HG02763 (cell line): ENCODE data around the gene SMIM8.
"Not testable (repeated sequence)": the region's sequence is repeated elsewhere in the genome, so short reads cannot be mapped to it uniquely, and the experiment has no call there.

ENCODE experiments used
- ATAC-seq: cut with Tn5 transposase; IDR thresholded peaks from one replicate; pipeline ENCODE4 v1.9.1; 2021; ENCODE audit warnings: mild to moderate bottlenecking, moderate library complexity; ENCODE audit not compliant: unreplicated experiment

Gene SMIM8, protein sequence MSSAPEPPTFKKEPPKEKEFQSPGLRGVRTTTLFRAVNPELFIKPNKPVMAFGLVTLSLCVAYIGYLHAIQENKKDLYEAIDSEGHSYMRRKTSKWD

DNA sequence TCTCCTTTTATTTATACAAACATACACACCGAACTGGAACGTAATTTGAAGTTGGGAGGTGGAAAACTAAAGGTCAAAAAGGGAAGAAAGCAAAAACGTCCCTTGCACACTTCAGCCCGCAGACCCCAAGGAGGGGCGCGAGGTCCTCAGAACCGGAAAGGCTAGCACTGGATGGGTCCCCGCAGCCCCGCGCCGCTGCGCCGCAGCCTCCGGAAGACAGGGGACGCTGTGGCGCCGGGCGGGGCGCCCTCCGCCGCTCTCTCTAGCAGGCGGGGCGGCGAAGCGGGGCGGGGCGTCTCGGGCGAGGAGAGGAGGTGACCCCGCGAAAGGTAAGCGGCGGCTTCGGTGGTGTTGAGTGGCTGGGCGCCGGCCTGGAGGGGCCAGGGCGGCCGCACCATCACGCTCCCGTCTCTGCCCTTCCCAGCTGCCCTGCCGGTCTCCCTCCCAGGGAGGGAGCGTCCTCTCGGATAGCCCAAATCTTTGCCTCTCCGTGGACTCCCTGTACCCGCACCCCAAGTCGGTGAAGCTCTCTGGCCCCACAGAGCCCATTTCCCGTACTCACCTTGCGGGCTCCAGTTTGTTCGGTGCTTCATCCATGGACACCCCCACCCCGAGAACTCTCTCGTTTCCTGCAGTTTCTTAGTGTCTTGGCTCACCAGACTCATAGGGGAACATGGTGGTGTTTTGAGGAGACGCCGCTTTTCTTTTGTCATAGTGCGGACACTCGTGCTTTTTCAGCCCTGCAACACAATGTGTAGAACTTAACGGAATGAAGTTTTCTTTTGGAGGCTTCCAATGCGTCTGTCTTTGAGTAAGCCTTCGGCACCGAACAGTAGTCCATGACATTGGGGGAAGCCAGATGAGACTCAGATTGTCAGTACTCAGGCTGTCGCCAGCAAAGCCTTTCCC lies at the start of gene SMIM8:
Gene SMIM8 (plus strand): TSS at position 285 of the 909 bp plus-strand sequence. CDS start 14,444 bp downstream, outside the sequence.
- ATAC-seq: peak; percentile 100

DNA sequence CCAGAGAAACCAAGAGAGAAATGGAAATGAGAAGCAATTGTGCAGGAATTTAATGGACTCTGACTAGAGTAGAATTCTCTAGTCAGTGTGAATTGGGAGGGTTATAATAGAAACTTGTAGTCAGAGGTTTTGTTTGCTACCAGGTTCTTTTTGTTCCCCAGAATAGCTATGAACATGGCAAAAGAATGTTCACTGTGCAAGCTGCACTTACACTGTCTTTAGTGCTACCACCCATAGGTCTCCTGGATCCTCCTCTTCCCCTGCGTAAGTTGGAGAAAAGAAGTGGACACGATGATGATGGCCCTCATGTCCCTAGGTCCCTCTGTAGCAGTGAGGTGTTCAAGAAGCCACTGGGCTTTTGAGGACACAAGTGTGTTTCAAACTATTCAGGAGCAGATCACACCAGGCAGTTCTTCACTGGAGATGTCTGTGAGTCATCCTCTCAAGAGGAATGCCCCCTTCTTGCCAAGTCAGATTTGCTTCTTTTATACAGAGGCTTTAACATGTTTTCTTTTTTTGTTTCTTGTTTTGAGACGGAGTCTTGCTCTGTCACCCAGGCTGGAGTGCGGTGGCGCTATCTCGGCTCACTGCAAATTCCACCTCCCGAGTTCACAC lies 47.6 kb upstream of the SMIM8 start:
- ATAC-seq: no peak

DNA sequence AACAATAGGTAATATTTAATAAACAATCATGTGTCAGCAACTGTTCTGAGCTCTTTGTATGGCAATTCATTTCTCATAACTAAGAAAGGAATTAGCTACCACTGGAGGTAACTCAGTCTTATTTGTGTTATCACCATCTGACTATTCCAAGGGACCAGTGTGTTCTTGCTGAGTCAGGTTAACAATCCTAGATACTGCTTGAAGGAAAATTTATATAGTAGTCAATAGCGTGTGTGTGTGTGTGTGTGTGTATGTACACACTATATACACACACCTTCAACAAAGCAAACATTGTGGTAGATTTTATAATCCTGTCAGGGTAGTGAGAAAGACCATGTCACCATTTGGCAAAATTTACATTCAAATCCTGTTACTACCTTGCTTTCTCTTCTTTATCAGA lies 45.8 kb upstream of the SMIM8 start:
- no peak for ATAC-seq

DNA sequence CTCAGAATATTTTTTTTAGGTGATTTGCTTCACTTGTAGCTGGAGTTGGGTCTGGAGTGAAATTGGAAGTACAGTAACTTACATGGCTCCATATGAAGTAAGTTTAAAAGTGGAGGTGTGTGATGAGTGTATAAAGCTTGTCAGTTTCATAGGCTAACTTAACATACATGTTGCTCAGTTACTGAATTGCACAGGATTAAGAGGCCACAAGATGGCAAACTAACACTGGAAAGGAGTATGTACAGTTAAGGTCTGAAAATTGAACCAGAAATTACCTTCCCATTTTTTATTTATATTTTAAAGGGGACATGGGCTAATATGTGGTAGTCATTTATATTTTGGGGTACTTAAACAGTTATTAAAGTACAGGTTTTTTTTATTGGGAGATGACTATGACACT lies 45.3 kb upstream of the SMIM8 start:
- no peak for ATAC-seq

DNA sequence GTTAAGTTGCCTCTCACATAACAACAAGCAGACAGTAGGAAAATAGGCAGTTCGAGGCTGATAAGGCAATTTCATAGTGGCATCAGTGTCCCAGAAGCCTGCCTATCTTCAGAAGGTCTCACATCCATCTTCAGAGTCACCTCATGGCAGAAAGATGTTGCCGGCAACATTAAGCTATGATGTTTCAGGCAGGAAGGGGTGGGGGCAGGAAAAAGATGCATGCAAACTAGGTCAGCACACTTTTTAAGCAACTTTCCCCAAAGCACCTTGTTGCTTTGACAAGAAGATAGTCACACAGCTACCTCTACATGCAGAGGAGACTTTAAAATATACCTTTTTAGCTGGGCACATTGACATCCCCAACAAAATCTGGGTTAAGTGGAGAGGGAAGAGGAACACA lies 43.2 kb upstream of the SMIM8 start:
- no peak for ATAC-seq

DNA sequence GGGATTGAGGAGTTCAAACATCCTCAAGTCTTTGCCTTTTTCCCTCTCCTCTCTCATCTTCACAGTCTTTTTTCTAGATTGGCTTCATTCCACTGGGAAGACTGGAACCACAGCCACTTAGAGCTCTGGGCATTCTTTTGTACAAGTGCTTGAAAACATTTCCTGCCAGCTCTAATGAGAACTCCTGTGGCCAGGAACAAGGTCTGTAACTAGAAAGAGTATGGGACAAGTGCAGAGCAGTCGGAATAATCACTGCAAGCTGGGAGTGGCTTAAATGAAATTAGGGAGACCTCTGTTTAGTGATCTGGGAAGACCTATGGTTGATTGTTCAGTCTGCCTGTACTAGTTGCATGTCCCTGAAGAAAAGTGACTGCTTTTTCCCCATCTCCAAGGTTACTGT lies 41.0 kb upstream of the SMIM8 start:
- ATAC-seq: no peak

DNA sequence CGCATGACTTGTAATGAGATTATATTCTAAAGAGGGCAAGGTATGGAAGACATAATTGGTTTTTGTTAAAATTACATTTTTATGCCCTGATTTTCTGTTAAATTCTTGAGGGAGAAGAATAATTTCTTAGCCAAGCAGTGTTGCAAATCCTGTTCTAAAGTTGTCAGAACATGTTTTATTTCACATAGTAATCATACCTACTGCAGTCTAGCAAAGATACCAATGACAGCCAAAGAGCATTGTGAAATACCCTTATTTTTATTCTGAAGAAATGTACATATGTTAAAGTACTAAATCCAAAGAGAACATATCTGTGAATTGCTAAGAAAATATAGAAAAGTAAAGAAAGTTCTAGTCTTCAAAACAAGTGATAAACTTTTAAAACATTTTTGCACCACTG lies 39.6 kb upstream of the SMIM8 start:
- no peak for ATAC-seq

DNA sequence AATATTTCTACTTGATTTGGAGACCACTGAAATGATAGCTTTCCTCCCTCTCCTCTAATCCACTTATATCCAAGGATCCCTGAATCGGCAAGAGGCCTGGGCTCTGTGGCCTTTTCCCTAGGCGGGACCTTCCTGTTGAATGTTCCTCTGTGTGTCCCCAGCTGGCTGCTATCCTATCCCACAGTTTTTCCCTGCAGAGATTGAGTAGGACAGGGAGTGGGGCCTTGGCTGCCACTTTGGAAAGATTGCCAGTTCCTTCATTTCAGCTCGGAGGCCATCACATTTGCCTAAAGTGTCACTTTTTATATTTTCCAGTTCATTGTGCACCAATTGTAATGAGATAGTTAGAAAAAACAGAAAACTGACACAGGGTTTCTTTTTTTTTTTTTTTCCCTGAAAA lies 38.9 kb upstream of the SMIM8 start:
- ATAC-seq: no peak

DNA sequence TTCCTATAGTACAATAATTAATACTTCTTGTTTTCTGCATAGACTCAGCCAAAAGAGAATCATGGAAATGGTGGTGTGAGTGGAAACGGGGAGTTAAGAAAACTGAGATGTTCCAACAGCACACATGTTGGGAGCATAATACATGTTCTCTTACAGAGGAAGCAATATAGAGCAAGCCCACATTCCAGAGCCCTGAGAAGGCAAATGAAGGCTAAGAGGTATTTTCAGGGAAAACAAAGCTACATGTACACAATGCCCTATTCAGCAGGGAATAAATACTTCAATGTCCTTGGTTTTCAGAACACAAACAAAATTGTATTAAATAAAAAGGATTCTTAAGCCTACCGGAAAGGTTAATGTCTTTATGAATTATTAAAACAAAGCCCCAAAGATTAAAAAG lies 35.1 kb upstream of the SMIM8 start:
- no peak for ATAC-seq

DNA sequence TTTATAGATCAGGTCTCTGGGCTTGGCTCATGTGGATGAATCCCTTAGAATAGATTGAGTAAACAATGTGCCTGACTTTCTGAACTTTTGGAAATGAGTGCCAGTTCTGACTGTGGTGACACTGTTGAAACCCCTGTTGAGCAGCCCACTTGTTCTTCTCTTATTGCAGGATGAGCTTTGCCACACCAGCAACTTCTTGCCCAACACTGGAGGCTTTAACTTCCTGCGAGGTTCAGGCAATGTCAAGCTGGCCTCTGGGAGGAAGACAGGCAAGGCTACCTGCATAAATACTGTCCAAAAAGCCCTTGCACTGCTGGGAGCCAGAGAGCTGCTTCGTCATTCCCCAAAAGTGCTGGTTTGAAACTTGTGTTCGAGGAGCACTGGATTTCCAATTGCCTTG lies 32.8 kb upstream of the SMIM8 start:
- no peak for ATAC-seq

DNA sequence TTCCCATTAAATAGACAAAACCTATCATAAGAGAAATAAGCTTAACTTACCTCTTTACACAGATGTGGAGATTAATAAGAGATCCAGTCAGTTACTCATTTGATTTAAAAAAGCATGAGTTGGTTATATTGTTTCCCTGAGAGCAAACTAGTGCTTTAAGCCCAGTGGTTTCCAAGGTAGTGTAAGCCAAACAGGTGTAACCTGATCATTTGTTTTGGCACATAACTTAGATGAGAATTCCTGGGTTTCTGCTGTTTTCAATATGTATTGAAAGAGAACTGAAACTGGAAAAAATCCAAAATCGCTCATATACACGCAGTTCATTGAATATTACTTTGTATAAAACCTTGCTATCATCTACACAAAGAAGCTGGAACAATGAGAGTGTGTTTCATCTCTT lies 30.5 kb upstream of the SMIM8 start:
- no peak for ATAC-seq

DNA sequence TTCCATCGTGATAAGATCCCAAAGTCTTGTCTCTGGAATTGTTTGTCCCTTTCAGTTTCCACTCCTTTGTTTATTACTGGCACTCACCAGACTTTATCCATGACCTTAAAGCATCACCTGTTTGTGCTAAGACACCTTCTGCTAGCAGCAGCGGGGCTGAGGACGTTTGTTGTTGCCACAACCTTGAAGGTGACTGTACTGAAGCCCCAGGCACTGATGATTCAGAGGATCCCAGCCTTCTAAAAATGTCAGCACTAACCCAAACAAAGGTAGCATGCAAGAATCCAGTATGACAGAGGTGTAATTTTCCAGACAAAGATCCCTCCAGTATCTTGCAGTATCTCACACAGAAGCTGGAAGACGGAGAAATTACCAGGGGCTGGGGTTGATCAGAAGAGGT lies 28.9 kb upstream of the SMIM8 start:
- no peak for ATAC-seq

DNA sequence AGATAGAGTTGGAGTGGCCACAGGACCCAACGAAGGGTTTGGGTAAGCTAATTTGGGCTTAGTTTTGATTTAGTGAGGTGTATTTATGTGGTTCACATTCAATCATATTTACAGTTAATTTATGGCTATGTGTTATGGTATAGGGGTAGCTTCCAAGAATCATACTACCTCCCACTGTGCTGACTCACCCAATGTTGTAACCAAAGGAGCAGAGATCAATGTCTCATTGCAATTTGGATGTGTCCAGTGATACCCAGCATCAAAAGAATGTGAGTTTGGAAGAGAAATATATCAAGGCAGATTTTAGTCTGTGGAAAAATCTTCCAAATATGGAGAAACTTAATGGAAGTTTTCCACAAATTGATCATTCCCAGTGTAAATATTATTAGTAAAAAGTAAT lies 25.3 kb upstream of the SMIM8 start:
- no peak for ATAC-seq

DNA sequence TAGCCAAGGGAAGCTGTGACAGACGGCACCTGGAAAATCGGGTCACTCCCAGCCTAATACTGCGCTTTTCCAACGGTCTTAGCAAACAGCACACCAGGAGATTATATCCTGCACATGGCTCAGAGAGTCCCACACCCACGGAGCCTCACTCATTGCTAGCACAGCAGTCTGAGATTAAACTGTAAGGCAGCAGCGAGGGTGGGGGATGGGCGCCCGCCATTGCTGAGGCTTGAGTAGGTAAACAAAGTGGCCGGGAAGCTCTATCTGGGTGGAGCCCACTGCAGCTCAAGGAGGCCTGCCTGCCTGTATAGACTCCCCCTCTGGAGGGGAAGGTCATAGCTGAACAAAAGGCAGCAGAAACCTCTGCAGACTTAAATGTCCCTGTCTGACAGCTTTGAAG lies 21.1 kb upstream of the SMIM8 start:
- ATAC-seq: not testable (repeated sequence)

DNA sequence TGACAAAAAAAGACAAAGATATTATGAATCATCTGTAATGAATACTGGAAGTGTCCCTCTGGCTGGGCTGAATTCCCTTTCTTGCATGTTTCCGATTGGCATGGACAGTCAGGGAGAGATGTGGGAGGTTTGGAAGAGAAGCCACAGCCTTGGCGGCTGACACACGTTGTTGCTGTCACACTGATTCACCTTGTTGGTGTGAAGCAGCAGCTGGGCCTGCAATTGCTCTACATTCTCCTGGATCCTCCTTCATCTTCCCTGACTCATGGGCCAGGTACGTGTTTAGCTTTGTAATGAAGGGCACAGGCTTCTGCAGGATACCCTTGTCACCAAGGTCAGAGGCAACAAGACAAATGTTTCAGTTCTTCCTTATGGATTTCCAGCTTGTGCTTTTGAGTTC lies 13.4 kb upstream of the SMIM8 start:
- ATAC-seq: no peak

DNA sequence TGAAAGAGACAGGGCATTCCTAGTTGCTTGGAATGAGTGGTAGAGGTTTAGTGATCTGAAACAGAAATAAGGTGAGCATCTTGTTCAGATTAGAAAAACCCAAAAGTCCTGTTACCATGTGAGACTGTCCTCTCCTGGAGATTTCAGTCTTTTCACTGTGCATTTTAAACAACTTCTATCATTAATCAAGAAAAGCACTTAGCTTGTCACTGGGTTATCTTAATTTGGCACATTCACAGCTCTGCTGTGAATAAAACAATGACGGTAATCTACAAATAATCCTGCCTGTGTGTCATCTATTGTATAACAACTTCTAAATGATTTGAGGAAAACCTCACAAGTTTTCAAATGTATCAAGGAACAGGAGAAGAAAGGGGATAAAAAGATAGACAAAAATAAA lies 9.5 kb upstream of the SMIM8 start:
- ATAC-seq: no peak

DNA sequence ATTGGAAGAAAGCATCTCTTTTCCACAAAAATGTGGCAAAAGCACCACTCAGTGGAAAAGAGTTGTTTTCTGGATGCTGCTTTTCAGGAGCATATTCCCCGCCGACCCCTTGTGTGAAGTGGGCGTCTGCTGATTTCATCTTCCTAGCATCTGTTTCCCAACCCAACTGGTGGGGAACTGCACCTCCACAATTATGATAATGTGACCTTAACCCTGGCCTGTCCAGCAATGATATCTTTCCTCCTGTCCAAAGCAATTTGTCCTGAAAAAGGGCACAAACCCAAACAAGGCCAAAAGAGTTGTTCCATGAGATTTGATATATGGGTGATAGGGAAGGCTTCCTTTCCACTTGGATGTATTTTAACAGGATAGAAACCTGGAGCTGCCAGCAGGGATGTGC lies 7.3 kb upstream of the SMIM8 start:
- ATAC-seq: no peak

DNA sequence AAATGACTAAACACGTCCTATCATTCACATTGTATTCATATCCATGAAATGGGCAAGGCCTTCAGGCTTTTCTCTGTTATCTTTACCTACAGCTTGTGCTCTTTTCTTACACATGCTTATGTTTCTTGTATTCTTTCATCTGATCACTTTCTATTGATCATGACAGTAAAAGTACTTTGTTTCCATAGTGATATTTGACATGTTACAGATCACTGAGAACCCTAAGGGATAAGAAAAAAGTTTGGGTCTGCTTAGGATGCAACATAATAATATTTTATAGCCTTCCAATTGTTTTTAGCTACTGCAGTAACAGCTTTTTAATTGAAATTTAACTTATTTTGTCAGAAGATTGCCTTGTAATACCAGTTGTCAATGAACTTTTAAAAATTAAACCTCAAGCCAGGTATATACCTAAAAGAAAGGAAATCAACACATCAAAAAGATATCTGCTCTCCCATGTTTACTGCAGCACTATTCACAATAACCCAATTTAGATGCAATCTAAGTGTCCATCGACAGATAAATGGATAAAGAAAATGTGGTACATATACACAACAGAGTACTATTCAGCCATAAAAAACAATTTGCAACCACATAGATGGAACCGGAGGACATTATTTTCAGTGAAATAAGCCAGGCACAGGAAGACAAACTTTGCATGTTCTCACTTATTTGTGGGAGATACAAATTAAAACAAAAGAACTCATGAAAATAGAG lies 3.0 kb upstream of the SMIM8 start:
- ATAC-seq: no peak

DNA sequence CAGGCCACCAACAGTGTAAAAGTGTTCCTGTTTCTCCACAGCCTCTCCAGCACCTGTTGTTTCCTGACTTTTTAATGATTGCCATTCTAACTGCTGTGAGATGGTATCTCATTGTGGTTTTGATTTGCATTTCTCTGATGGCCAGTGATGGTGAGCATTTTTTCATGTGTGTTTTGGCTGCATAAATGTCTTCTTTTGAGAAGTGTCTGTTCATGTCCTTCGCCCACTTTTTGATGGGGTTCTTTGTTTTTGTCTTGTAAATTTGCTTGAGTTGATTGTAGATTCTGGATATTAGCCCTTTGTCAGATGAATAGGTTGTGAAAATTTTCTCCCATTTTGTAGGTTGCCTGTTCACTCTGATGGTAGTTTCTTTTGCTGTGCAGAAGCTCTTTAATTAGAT lies 1.5 kb downstream of the SMIM8 start:
- ATAC-seq: not testable (repeated sequence)

DNA sequence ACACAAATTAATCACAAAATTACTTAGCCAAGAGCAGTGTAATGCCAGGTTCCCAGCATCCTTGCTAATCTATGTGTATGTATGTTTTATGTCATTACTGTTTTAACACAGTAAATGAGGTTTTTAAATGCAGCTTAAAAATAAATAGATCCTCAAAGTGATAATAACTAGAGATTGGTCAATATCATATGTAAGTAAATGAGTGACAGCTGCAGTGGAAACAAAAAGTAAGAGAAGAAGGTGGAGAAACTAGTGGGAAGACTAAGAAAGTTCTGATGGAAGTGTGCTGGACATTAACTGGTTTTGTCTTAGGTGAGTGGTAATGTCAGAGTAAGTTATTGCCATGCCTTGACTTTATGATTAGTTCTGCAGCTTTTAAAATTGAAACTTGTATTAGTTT lies 8.6 kb downstream of the SMIM8 start:
- ATAC-seq: no peak

DNA sequence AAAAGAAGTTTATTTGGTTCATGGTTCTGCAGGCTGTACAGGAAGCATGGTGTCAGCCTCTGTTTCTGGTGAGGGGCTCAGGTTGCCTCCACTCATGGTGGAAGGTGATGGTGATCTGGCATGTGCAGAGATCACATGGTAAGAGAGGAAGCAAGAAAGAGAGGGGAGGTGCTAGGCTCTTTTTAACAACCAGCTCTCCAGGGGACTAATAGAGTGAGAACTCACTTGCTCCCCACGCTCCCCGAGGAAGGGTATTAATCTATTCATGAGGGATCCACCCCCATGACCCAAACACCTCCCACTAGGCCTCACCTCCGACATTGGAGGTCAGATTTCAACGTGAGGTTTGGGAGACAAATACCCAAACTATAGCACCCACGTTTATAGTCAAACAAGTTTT lies 10.6 kb downstream of the SMIM8 start:
- no peak for ATAC-seq
